HEK293 (cell line): ENCODE data around the gene TBX10.

Experiments used
- BCL6B ChIP-seq: fragments of 450-650 bp; formaldehyde crosslinking; IDR thresholded peaks from 2 replicates; pipeline ENCODE4 v1.5.1; 2017; ENCODE audit warnings: missing biosample characterization, missing genetic modification characterization
- EGR2 ChIP-seq: fragments of 450-650 bp; formaldehyde crosslinking; IDR thresholded peaks from 2 replicates; pipeline ENCODE4 v1.5.1; 2016; ENCODE audit warnings: low read depth, missing biosample characterization, missing genetic modification characterization
- FEZF1 ChIP-seq: fragments of 450-650 bp; formaldehyde crosslinking; IDR thresholded peaks from 2 replicates; pipeline ENCODE4 v1.5.1; 2016; ENCODE audit warnings: missing biosample characterization, missing genetic modification characterization
- HIC1 ChIP-seq: fragments of 450-650 bp; formaldehyde crosslinking; IDR thresholded peaks from 2 replicates; pipeline ENCODE4 v1.5.1; 2016; ENCODE audit warnings: missing biosample characterization, missing genetic modification characterization
- KLF1 ChIP-seq: fragments of 450-650 bp; formaldehyde crosslinking; IDR thresholded peaks from 2 replicates; pipeline ENCODE4 v1.5.1; 2016; ENCODE audit warnings: missing biosample characterization, missing genetic modification characterization
- KLF9 ChIP-seq: fragments of 450-650 bp; formaldehyde crosslinking; IDR thresholded peaks from 2 replicates; pipeline ENCODE4 v1.5.1; 2016; ENCODE audit warnings: missing biosample characterization, missing genetic modification characterization, low read depth
- REST ChIP-seq: fragments of 450-650 bp; formaldehyde crosslinking; IDR thresholded peaks from 2 replicates; pipeline ENCODE4 v1.5.1; 2016; ENCODE audit warnings: missing biosample characterization, missing genetic modification characterization
- ZBTB11 ChIP-seq: fragments of 450-650 bp; formaldehyde crosslinking; conservative IDR thresholded peaks from 2 replicates; pipeline ENCODE4 v1.5.1; 2016; ENCODE audit warnings: low read depth, missing biosample characterization, missing genetic modification characterization
- ZBTB7A ChIP-seq: fragments of 450-650 bp; formaldehyde crosslinking; IDR thresholded peaks from 2 replicates; pipeline ENCODE4 v1.5.1; 2016; ENCODE audit warnings: low read depth, missing biosample characterization, missing genetic modification characterization
- ZNF175 ChIP-seq: fragments of 450-650 bp; formaldehyde crosslinking; IDR thresholded peaks from 2 replicates; pipeline ENCODE4 v1.5.1; 2016; ENCODE audit warnings: missing biosample characterization, missing genetic modification characterization
- ZNF18 ChIP-seq: fragments of 450-650 bp; formaldehyde crosslinking; IDR thresholded peaks from 2 replicates; pipeline ENCODE4 v1.5.1; 2016; ENCODE audit warnings: missing biosample characterization, missing genetic modification characterization
- ZNF2 ChIP-seq: fragments of 450-650 bp; formaldehyde crosslinking; IDR thresholded peaks from 2 replicates; pipeline ENCODE4 v1.5.1; 2016; ENCODE audit warnings: missing biosample characterization, missing genetic modification characterization
- ZNF223 ChIP-seq: fragments of 450-650 bp; formaldehyde crosslinking; IDR thresholded peaks from 2 replicates; pipeline ENCODE4 v1.5.1; 2016; ENCODE audit warnings: missing biosample characterization, missing genetic modification characterization
- ZNF26 ChIP-seq: fragments of 450-650 bp; formaldehyde crosslinking; IDR thresholded peaks from 2 replicates; pipeline ENCODE4 v1.5.1; 2016; ENCODE audit warnings: missing biosample characterization, missing genetic modification characterization
- ZNF366 ChIP-seq: fragments of 450-650 bp; formaldehyde crosslinking; conservative IDR thresholded peaks from 2 replicates; pipeline ENCODE4 v1.5.1; 2016; ENCODE audit warnings: missing biosample characterization, missing genetic modification characterization
- ZNF394 ChIP-seq: fragments of 450-650 bp; formaldehyde crosslinking; IDR thresholded peaks from 2 replicates; pipeline ENCODE4 v1.5.1; 2016; ENCODE audit warnings: missing biosample characterization, missing genetic modification characterization, mild to moderate bottlenecking, moderate library complexity, borderline replicate concordance
- ZNF426 ChIP-seq: fragments of 450-650 bp; formaldehyde crosslinking; IDR thresholded peaks from 2 replicates; pipeline ENCODE4 v1.5.1; 2017; ENCODE audit warnings: missing biosample characterization, missing genetic modification characterization, mild to moderate bottlenecking, inconsistent platforms, moderate library complexity
- ZNF449 ChIP-seq: fragments of 450-650 bp; formaldehyde crosslinking; IDR thresholded peaks from 2 replicates; pipeline ENCODE4 v1.5.1; 2017; ENCODE audit warnings: missing biosample characterization, mild to moderate bottlenecking, missing genetic modification characterization, moderate library complexity
- ZNF530 ChIP-seq: fragments of 450-650 bp; formaldehyde crosslinking; IDR thresholded peaks from 2 replicates; pipeline ENCODE4 v1.5.1; 2016; ENCODE audit warnings: low read depth, missing biosample characterization, missing genetic modification characterization
- ZSCAN23 ChIP-seq: fragments of 450-650 bp; formaldehyde crosslinking; IDR thresholded peaks from 2 replicates; pipeline ENCODE4 v1.5.1; 2016; ENCODE audit warnings: missing biosample characterization, missing genetic modification characterization
- ZSCAN4 ChIP-seq: fragments of 450-650 bp; formaldehyde crosslinking; IDR thresholded peaks from 2 replicates; pipeline ENCODE4 v1.5.1; 2017; ENCODE audit warnings: missing biosample characterization, missing genetic modification characterization

Gene TBX10

GRCh38 chr11:67583247-67584204, 56.0 kb downstream of the TBX10 start, which contains the start of gene GSTP1 (continued):
- TF ChIP-seq ZNF2 (no peak), FEZF1 (tag by site-specific recombination) (no peak), ZBTB11 (peak; percentile 23; the same call in 1 of the 2 replicates), BCL6B (tag by site-specific recombination) (no peak), ZNF175 (tag by site-specific recombination) (no peak), ZNF366 (tag by site-specific recombination) (no peak), ZNF26 (tag by site-specific recombination) (no peak), HIC1 (tag by site-specific recombination) (no peak), KLF1 (tag by site-specific recombination) (no peak), ZNF426 (tag by site-specific recombination) (no peak), ZBTB7A (tag by site-specific recombination) (no peak), EGR2 (tag by site-specific recombination) (no peak; the same call in 1 of the 2 replicates), ZNF449 (tag by site-specific recombination) (no peak), ZNF223 (tag by site-specific recombination) (no peak), REST (no peak), ZSCAN4 (tag by site-specific recombination) (no peak), ZNF394 (tag by site-specific recombination) (no peak), ZNF18 (tag by site-specific recombination) (no peak), ZNF530 (no peak), KLF9 (no peak), ZSCAN23 (tag by site-specific recombination) (no peak)
